Testis (tissue), 2 donors: Measurements from ENCODE around the gene HOXA2.

Experiments used
- POLR2A ChIP-seq: fragments of 450-650 bp; IDR thresholded peaks from one replicate; pipeline ENCODE4 v1.6.1; 2017; ENCODE audit warnings: antibody characterized with exemption, mild to moderate bottlenecking, moderate library complexity
- TF ChIP-seq, protein P1 (sequence below), 3 experiments: fragments of 450-650 bp in 2 of 3; fragments of 200-600 bp in 1 of 3; sonication (generic) in 1 of 3; IDR thresholded peaks; one replicate each; pipeline ENCODE4 v1.5.1; 2016 to 2019; ENCODE audit warnings: antibody characterized with exemption in 3 of 3, mild to moderate bottlenecking in 2 of 3, moderate library complexity in 1 of 3

DNA sequence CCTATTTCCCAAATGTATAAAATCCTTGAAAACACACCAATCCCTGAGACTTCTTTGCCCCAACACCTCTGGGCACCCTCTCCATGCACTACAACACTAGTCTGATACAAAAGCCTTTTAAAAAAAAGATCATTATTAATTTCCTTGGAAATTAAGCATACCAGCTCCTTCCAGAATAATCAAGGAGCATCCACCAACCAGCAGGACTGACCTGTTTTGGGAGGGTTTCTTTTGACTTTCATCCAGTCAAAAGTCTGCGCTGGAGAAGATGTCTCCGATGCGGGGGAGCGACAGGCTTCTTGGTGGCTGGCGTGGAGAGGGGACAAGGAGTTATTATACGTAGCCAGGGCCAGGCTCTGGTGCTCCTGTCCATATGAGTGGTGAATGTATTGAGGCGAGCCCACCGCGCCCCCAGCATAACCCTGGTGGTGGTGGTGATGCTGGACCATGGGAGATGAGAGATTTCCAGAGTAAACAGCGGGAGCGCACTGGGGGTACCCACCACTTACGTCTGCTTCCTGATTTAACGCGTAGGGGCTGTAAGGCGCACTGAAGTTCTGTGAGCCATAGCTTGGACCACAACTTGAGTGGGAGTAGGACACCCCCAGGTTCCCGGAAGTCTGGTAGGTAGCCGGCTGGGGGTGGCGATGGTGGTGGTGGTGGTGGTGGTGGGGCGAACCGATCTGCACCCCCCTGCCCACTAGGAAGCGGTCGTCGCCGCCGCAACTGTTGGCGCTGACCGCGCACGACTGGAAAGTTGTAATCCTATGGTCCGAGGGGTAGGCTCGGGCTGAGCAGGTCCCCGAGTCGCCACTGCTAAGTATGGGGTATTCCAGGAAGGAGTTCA lies 7.2 kb downstream of the HOXA2 start:
- TF ChIP-seq, protein P1, sequence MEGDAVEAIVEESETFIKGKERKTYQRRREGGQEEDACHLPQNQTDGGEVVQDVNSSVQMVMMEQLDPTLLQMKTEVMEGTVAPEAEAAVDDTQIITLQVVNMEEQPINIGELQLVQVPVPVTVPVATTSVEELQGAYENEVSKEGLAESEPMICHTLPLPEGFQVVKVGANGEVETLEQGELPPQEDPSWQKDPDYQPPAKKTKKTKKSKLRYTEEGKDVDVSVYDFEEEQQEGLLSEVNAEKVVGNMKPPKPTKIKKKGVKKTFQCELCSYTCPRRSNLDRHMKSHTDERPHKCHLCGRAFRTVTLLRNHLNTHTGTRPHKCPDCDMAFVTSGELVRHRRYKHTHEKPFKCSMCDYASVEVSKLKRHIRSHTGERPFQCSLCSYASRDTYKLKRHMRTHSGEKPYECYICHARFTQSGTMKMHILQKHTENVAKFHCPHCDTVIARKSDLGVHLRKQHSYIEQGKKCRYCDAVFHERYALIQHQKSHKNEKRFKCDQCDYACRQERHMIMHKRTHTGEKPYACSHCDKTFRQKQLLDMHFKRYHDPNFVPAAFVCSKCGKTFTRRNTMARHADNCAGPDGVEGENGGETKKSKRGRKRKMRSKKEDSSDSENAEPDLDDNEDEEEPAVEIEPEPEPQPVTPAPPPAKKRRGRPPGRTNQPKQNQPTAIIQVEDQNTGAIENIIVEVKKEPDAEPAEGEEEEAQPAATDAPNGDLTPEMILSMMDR (IDR thresholded peaks at IDR 0.05), result no peak
- no peak for TF ChIP-seq POLR2A
